ENCODE measurements around the gene NEGR1.

The NEGR1 gene

GRCh38 chr1:71521655-71522264, 760.6 kb downstream of the NEGR1 start:
- no peak for DNase-seq (ENCODE audit: low spot score)
- H3K4me3 Mint-ChIP-seq, result no peak overlapping the region
- no peaks in the 10 kb centered on the region for H3K27me3 Mint-ChIP-seq (ENCODE audit: low read depth)
- no peaks in the 10 kb centered on the region for H3K9me3 Mint-ChIP-seq
- no peak overlapping the region for H3K27ac Mint-ChIP-seq
- no peaks in the 10 kb centered on the region for H3K36me3 Mint-ChIP-seq (ENCODE audit: low read depth)
- no peaks in the 10 kb centered on the region for H3K4me1 Mint-ChIP-seq (ENCODE audit: low read depth)

DNA sequence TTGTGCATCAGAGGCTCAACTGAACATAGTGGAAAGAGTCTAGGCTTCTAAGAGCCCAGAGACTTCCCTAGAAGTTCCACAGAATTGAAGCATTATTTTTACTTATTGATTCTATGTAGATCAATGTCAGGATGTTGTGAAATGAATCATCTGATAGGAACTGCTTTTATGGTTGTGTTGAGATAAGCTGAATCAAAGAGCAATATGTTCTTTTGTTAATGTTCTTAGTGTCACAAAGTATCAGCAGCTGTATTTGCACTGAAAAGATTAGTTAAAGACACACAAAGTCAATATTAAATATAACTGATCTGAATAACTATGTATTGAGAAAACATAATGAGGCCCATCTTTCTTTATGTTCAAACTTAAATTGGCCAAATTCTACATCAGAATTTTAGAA, 770.8 kb downstream of the NEGR1 start:
- H3K4me1 Mint-ChIP-seq (ENCODE audit: low read depth), result peaks cover 5% of the 10 kb centered on the region
- no peak overlapping the region for H3K27ac Mint-ChIP-seq
- no peaks in the 10 kb centered on the region for H3K27me3 Mint-ChIP-seq (ENCODE audit: low read depth)

GRCh38 chr1:71510725-71511124, 771.6 kb downstream of the NEGR1 start:
- DNase-seq (ENCODE audit: low spot score), result no peak
- H3K4me3 Mint-ChIP-seq, result no peak overlapping the region
- no peaks in the 10 kb centered on the region for H3K27me3 Mint-ChIP-seq (ENCODE audit: low read depth)
- H3K9me3 Mint-ChIP-seq, result peaks cover 14% of the 10 kb centered on the region
- no peak overlapping the region for H3K27ac Mint-ChIP-seq
- H3K4me1 Mint-ChIP-seq (ENCODE audit: low read depth), result peaks cover 5% of the 10 kb centered on the region
- H3K36me3 Mint-ChIP-seq (ENCODE audit: low read depth), result no peaks in the 10 kb centered on the region

More for the DNA sequence above, 770.8 kb downstream of the NEGR1 start:
- Mint-ChIP-seq H3K9me3 (peaks cover 10% of the 10 kb centered on the region), H3K4me3 (no peak overlapping the region), H3K36me3 (ENCODE audit: low read depth) (no peaks in the 10 kb centered on the region)
- no peak for DNase-seq (ENCODE audit: low spot score)

GRCh38 chr1:71509051-71509595, 773.2 kb downstream of the NEGR1 start:
- Mint-ChIP-seq H3K9me3 (peaks cover 14% of the 10 kb centered on the region), H3K4me1 (ENCODE audit: low read depth) (peaks cover 5% of the 10 kb centered on the region), H3K36me3 (ENCODE audit: low read depth) (no peaks in the 10 kb centered on the region), H3K4me3 (no peak overlapping the region), H3K27me3 (ENCODE audit: low read depth) (no peaks in the 10 kb centered on the region), H3K27ac (no peak overlapping the region)
- no peak for DNase-seq (ENCODE audit: low spot score)

GRCh38 chr1:71502006-71502405, 780.3 kb downstream of the NEGR1 start:
- Mint-ChIP-seq H3K27me3 (ENCODE audit: low read depth) (no peaks in the 10 kb centered on the region), H3K4me3 (no peak overlapping the region), H3K9me3 (peaks cover 21% of the 10 kb centered on the region), H3K4me1 (ENCODE audit: low read depth) (no peaks in the 10 kb centered on the region), H3K27ac (no peak overlapping the region), H3K36me3 (ENCODE audit: low read depth) (no peaks in the 10 kb centered on the region)
- DNase-seq (ENCODE audit: low spot score), result no peak

- Mint-ChIP-seq H3K27ac (no peak overlapping the region), H3K36me3 (ENCODE audit: low read depth) (no peaks in the 10 kb centered on the region), H3K4me1 (ENCODE audit: low read depth) (no peaks in the 10 kb centered on the region), H3K9me3 (peaks cover 14% of the 10 kb centered on the region), H3K4me3 (no peak overlapping the region), H3K27me3 (ENCODE audit: low read depth) (no peaks in the 10 kb centered on the region)
- DNase-seq (ENCODE audit: low spot score), result no peak
These were observed 783.8 kb downstream of the NEGR1 start for GRCh38 chr1:71498542-71498941.

DNA sequence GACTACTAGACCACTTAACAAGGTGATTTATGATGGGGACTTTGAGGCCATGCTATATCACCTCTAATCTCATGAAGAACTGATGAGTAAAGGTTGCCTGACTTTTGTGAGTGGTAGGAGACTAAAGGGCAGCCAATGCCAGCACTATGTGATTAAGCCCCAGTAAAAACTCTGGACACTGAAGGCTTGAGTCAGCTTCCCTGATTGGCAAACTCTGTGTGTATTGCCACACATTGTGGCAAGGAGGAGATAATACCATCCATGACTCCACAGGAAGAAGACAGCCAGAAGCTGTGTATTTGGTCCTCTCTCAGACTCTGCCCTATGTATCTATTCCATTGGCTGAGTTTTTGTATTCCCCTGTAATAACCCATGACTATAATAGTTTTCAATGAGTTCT, 788.2 kb downstream of the NEGR1 start:
- Mint-ChIP-seq H3K4me3 (no peak overlapping the region), H3K36me3 (ENCODE audit: low read depth) (no peaks in the 10 kb centered on the region), H3K4me1 (ENCODE audit: low read depth) (no peaks in the 10 kb centered on the region), H3K27me3 (ENCODE audit: low read depth) (no peaks in the 10 kb centered on the region), H3K27ac (no peak overlapping the region), H3K9me3 (peaks cover 3% of the 10 kb centered on the region)
- DNase-seq (ENCODE audit: low spot score), result no peak

DNA sequence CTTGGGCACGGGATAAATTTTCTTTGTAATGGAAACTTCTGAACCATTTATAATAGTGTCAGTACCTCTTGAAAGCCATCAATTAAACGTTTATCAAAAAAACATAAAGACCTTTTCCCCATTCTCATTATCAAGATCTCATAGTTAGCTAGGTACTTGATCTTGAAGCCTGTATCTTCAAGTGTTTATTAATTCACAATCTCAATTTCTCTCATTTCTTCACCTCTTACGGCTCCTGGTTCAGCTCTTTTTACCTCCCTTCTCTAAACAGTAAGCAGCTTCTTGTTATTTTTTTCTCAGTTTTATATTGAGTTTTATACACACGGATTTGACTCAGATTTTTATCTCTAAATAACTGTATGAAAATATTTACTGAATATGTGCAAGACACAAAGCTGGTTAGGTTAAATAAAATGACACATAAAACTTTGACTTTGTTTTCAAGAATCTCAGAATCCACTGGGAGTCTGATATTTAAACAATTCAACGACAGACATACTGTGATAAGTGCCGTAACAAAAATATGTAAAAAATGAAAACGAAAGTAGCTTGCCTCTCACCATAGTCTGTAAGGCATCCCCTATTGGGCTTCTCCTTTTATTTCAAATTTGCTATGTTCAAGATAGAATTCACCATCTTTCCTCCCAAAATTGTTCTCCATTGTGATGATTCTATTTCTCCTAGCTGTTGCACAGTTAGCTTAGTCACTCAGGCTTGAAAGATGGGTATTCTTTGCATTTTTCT, 789.9 kb downstream of the NEGR1 start:
- Mint-ChIP-seq H3K36me3 (ENCODE audit: low read depth) (no peaks in the 10 kb centered on the region), H3K4me1 (ENCODE audit: low read depth) (peaks cover 2% of the 10 kb centered on the region), H3K27ac (no peak overlapping the region), H3K27me3 (ENCODE audit: low read depth) (no peaks in the 10 kb centered on the region), H3K9me3 (peaks cover 3% of the 10 kb centered on the region), H3K4me3 (no peak overlapping the region)
- DNase-seq (ENCODE audit: low spot score), result no peak

GRCh38 chr1:71490432-71490831, 791.9 kb downstream of the NEGR1 start:
- H3K36me3 Mint-ChIP-seq (ENCODE audit: low read depth), result no peaks in the 10 kb centered on the region
- DNase-seq (ENCODE audit: low spot score), result no peak
- no peaks in the 10 kb centered on the region for H3K27me3 Mint-ChIP-seq (ENCODE audit: low read depth)
- peaks cover 2% of the 10 kb centered on the region for H3K4me1 Mint-ChIP-seq (ENCODE audit: low read depth)
- no peak overlapping the region for H3K27ac Mint-ChIP-seq
- H3K4me3 Mint-ChIP-seq, result no peak overlapping the region
- peaks cover 3% of the 10 kb centered on the region for H3K9me3 Mint-ChIP-seq

GRCh38 chr1:71488555-71489252, 793.6 kb downstream of the NEGR1 start:
- DNase-seq (ENCODE audit: low spot score), result no peak
- peaks cover 3% of the 10 kb centered on the region for H3K9me3 Mint-ChIP-seq
- H3K4me1 Mint-ChIP-seq (ENCODE audit: low read depth), result peaks cover 2% of the 10 kb centered on the region
- H3K27me3 Mint-ChIP-seq (ENCODE audit: low read depth), result no peaks in the 10 kb centered on the region
- H3K4me3 Mint-ChIP-seq, result no peak overlapping the region
- no peak overlapping the region for H3K27ac Mint-ChIP-seq
- H3K36me3 Mint-ChIP-seq (ENCODE audit: low read depth), result no peaks in the 10 kb centered on the region

- H3K9me3 Mint-ChIP-seq, result no peaks in the 10 kb centered on the region
- DNase-seq (ENCODE audit: low spot score), result no peak
- H3K27ac Mint-ChIP-seq, result no peak overlapping the region
- H3K27me3 Mint-ChIP-seq (ENCODE audit: low read depth), result no peaks in the 10 kb centered on the region
- H3K36me3 Mint-ChIP-seq (ENCODE audit: low read depth), result no peaks in the 10 kb centered on the region
- peaks cover 4% of the 10 kb centered on the region for H3K4me1 Mint-ChIP-seq (ENCODE audit: low read depth)
- H3K4me3 Mint-ChIP-seq, result no peak overlapping the region
These were observed 809.0 kb downstream of the NEGR1 start for GRCh38 chr1:71473331-71473730.

DNA sequence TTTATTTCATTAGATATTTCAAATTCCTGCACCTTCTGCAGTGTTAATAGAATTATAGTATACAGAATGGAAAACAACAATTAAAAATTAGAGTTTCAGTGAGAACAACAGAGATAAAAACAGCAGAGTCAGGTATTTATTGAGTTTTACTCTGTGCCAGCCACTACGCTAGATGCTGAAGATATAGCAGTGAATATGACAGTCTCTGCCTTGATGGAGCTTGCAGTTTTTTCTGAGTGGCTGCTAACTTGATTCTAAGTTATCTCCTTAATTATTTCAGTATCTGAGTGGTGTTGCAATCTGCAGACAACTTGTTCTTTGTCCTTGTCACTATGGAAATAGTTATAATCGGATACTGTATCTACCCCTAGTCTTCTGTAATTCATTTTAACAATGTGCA, 817.2 kb downstream of the NEGR1 start:
- peaks cover 3% of the 10 kb centered on the region for H3K9me3 Mint-ChIP-seq
- H3K36me3 Mint-ChIP-seq (ENCODE audit: low read depth), result no peaks in the 10 kb centered on the region
- no peaks in the 10 kb centered on the region for H3K4me1 Mint-ChIP-seq (ENCODE audit: low read depth)
- no peak overlapping the region for H3K27ac Mint-ChIP-seq
- H3K27me3 Mint-ChIP-seq (ENCODE audit: low read depth), result no peaks in the 10 kb centered on the region
- no peak overlapping the region for H3K4me3 Mint-ChIP-seq
- DNase-seq (ENCODE audit: low spot score), result no peak

- Mint-ChIP-seq H3K27me3 (ENCODE audit: low read depth) (no peaks in the 10 kb centered on the region), H3K9me3 (peaks cover 3% of the 10 kb centered on the region), H3K4me1 (ENCODE audit: low read depth) (no peaks in the 10 kb centered on the region), H3K36me3 (ENCODE audit: low read depth) (no peaks in the 10 kb centered on the region), H3K27ac (no peak overlapping the region), H3K4me3 (no peak overlapping the region)
- no peak for DNase-seq (ENCODE audit: low spot score)
These were observed 818.3 kb downstream of the NEGR1 start for GRCh38 chr1:71464016-71464415.

- no peaks in the 10 kb centered on the region for H3K4me1 Mint-ChIP-seq (ENCODE audit: low read depth)
- no peaks in the 10 kb centered on the region for H3K36me3 Mint-ChIP-seq (ENCODE audit: low read depth)
- peaks cover 3% of the 10 kb centered on the region for H3K9me3 Mint-ChIP-seq
These were observed 819.2 kb downstream of the NEGR1 start for GRCh38 chr1:71463144-71463543.

More at GRCh38 chr1:71463144-71463543, 819.2 kb downstream of the NEGR1 start:
- Mint-ChIP-seq H3K27ac (no peak overlapping the region), H3K27me3 (ENCODE audit: low read depth) (no peaks in the 10 kb centered on the region), H3K4me3 (no peak overlapping the region)
- DNase-seq (ENCODE audit: low spot score), result no peak
